GM19328 (cell line): ENCODE data around the gene CDC42.
"Not testable (repeated sequence)": the region's sequence is repeated elsewhere in the genome, so short reads cannot be mapped to it uniquely, and the experiment has no call there.

Experiments
- ATAC-seq: cut with Tn5 transposase; IDR thresholded peaks from one replicate; pipeline ENCODE4 v1.9.1; 2021; ENCODE audit warnings: mild to moderate bottlenecking, moderate library complexity; ENCODE audit not compliant: unreplicated experiment

The CDC42 gene

GRCh38 chr1:22064751-22065402, 12.4 kb downstream of the CDC42 start:
- no peak for ATAC-seq

DNA sequence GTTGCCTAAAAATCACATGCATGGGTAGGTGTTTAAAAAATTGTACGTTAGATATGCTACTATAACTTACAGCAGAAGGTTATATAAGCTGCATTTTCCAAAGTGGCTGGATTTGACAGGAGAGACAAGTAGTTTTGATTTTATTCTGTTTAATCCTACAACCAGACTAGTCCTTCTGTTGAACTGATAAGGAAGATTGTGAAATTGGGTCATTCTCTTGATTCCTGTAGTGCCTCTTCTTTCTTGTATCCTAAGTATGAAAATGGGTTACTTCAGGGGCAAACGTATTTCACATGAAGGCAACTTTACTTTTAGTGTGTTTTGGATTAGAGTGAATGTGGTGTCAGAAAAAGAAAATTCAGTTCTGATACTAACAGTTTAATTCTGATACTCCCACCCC, 19.0 kb downstream of the CDC42 start:
- no peak for ATAC-seq

- no peak for ATAC-seq
Observed at GRCh38 chr1:22074803-22075202, 22.3 kb downstream of the CDC42 start.

- ATAC-seq: no peak
Observed at GRCh38 chr1:22075718-22076117, 23.2 kb downstream of the CDC42 start.

- ATAC-seq: no peak
Observed at GRCh38 chr1:22076346-22076745, 23.8 kb downstream of the CDC42 start.

DNA sequence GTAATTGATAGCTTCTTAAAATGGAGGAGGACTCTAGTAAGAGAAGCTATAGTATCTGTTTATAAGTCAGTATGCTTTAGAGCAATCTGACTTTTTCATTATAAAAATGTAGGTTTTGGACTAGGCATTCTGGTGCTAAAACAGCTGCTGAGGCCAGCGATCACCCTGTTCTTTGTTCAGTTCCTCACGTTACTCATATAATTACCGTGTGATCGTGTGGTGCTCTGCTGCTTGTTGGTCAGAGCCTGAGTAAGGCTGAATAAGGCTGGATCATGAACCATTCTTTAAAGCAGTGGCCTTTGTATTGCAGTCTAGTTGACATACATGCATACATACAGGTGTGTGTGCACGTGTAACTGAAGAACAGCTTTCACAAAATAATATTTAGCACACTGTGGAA, 25.2 kb downstream of the CDC42 start:
- no peak for ATAC-seq

- no peak for ATAC-seq
Observed at GRCh38 chr1:22078133-22078532, 25.6 kb downstream of the CDC42 start.

DNA sequence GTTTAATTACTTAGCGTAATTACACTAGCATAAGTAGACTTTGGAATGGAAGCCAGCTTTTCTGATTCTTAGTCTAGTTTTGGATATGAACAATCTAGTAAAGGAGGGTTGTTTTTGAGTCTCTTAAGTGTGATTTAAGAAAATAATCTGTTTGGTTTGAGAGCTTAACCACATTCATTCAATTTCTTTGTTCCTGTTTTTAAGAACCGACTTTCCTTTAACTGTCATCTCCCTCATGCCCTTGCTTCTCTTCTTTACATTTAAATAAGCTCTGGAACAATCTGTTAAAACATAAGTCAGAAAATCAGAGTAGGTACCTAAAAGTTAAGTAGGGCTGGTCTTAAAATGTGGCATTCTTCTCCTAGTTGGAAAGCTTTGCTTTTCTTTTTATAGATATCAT, 27.7 kb downstream of the CDC42 start:
- ATAC-seq: no peak

- ATAC-seq: no peak
Observed at GRCh38 chr1:22088331-22088730, 35.8 kb downstream of the CDC42 start.

GRCh38 chr1:22089134-22089571, 36.6 kb downstream of the CDC42 start:
- no peak for ATAC-seq

DNA sequence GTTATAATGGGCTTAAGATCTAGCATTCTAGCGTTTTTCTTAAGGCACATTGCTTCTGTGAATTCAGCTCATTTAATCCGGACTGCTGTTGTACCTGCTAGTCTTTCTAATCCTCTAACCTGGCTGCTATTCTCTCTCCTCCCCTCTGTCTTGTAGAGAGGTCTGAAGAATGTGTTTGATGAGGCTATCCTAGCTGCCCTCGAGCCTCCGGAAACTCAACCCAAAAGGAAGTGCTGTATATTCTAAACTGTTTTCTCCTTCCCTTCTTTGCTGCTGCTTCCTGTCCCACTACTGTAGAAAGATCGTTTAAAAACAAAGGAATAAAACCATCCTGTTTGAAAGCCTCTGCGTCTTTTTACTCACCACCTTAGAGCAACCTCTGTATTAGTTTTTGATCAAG, 37.3 kb downstream of the CDC42 start:
- no peak for ATAC-seq

GRCh38 chr1:22090867-22091266, 38.4 kb downstream of the CDC42 start:
- ATAC-seq: no peak

DNA sequence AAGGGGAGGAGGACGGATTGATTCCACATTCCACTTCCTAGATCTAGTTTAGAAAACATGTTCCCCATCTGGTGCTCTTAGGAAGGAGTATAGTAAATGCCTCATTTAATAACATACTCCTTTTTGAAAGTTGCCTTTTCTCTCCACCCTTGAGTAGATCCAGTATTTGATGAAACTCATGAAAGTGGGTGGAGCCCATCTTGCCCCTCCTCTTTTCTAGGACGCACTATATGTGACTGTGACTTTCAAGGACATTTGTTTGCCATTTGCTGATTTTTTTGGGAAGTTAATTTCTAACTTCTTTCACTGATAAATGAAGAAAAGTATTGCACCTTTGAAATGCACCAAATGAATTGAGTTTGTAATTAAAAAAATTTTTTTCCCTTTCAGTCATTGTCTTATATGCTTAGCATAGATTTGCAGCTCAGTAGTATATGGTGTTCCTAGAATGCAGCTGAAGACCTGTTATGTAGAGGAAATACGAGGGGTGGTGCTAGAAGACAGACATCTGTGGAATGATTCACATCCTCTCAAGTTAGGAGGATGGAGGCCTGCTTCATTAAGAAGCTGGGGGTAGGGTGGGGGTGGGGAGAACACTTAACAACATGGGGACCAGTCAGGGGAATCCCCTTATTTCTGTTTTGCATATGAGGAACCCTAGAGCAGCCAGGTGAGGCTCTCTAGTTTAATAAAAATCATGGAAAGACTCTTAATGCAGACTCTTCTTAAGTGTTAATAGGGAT, 39.7 kb downstream of the CDC42 start:
- not testable (repeated sequence) for ATAC-seq

- no peak for ATAC-seq
Observed at GRCh38 chr1:22093513-22093912, 41.0 kb downstream of the CDC42 start.

- no peak for ATAC-seq
Observed at GRCh38 chr1:22096036-22096435, 43.5 kb downstream of the CDC42 start.

DNA sequence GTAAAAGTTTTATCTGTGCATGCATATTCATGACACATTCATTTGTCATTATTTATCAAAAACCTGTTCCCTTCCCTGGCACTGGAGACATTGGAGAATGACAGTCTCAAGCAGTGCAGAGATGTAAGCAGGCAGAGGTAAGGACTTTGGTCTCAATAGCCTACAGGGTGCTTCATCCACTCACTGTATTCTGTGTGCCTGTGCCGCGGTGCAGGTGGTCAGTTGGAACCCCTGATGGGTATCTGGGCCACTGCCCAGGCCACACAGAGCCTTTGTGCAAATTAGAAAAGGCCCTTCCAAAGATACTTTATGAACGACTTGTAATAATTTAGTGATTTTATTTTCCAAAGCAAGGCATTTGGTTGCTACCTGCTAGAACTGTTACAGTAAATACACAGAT, 44.0 kb downstream of the CDC42 start:
- no peak for ATAC-seq

- ATAC-seq: no peak
Observed at GRCh38 chr1:22098752-22099151, 46.2 kb downstream of the CDC42 start.

DNA sequence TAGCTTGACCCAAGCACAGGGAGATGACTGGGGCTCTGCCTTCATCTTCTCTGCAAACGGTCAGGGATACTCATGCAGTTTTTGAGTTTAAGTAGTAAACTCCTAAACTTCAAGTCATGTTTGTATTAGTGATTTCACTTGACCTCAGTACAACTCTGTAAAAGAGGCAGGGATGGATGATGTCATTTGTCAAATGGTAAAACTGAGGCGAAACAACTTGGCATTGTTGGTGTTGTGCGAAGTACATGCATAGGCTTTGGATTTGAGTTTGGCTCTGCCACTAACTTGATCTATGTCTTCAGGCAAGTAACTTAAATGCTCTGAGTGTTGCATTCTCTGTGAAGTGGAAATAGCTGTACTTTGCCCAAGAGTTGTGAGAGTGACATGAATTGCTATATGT, 47.7 kb downstream of the CDC42 start:
- no peak for ATAC-seq

- ATAC-seq: no peak
Observed at GRCh38 chr1:22101199-22101598, 48.7 kb downstream of the CDC42 start.

- no peak for ATAC-seq
Observed at GRCh38 chr1:22101995-22102394, 49.5 kb downstream of the CDC42 start.

- ATAC-seq: no peak
Observed at GRCh38 chr1:22102746-22103145, 50.2 kb downstream of the CDC42 start.

DNA sequence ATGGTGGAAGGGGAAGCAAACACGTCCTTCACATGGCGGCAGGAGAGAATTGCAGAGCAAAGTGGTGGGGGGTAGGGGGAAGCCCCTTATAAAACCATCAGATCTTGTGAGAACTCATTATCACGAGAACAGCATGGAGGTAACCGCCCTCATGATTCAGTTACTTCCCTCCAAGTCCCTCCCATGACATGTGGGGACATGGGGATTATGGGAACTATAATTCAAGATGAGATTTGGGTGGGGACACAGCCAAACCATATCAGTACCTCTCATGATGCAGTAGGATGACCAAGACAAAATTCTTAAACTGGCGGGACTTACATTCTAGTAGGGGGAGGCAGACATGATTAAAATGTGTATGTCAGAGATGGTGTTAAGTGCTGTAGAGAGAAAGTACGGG, 51.6 kb downstream of the CDC42 start:
- ATAC-seq: no peak
